NCI-H82 treated with DMSO at 0.1 percent for 48 hours (cell line): ENCODE results near the gene EMSY.
"Not testable (repeated sequence)": the region's sequence is repeated elsewhere in the genome, so short reads cannot be mapped to it uniquely, and the experiment has no call there.

Source experiments
- DNase-seq: peaks from one replicate; lab custom pipeline; 2025; ENCODE audit not compliant: unreplicated experiment; lab: John Stamatoyannopoulos, UW

The EMSY gene

DNA sequence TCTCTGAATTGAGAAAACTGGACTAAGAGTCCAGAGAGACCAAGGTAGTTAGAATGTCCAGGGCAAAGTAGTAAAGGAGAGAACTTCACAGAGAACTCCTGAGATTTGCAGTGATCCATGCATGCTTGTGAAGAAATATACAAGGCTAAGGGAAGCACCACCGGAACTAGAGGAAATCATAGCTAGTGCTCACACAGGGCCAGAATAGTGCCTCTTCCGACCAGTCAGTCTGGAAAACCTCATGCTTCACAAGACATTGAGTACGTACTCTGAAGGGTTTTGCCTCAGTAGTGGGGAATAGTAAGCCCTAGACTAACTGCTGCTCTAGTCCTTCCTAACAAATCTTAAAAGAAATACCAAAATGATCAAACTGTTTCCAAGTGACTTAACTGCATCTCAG, 117.7 kb downstream of the EMSY start:
- DNase-seq = no peak

DNA sequence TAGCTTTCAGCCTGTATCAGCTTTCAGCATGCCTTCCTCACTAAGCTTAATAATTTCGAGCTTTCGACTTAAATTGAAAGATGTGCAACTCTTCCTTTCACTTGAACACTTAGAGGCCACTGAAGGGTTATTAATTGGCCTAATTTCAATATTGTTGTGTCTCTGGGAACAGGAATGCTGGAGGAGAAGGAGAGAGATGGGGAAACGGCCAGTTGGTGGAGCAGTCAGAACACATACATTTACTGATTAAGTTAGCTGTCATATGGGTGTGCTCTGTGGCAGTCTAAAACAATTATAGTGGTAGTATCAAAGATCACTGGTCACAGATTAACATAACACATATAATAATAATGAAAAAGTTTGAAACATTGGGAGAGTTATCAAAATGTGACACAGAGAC, 119.5 kb downstream of the EMSY start:
- DNase-seq = no peak

DNA sequence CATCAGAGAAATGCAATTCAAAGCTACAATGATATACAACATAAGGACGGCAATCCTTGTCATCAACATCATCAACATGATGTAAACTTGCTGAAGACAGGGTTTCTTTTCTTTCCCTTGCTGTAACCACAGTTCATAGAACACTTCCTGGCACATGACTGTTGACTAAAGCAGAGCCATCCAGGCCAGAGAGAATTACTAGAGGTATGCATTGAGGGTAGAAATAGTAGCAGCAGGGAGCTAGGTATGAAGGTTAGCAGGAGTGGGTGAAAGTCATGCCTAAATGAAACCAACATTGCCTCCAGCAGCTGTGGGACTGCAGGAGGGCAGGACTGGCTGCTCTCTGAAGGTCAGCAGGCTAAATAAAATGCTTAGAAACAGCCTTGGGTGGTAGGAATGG, 122.0 kb downstream of the EMSY start:
- no peak for DNase-seq

DNA sequence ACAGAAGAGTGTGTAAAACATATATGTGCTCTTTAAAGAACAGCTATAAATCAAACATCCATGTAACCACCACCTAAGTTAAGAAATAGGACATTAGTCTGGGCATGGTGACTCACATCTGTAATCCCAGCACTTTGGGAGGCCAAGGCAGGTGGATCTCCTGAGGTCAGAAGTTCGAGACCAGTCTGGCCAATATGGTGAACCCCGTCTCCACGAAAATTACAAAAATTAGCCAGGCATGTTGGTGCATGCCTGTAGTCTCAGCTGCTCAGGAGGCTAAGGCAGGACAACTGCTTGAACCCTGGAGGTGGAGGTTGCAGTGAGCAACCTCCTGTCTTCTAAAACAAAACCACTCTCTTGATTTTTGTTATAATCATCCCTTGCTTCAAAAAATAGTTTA, 122.4 kb downstream of the EMSY start:
- DNase-seq = no peak

DNA sequence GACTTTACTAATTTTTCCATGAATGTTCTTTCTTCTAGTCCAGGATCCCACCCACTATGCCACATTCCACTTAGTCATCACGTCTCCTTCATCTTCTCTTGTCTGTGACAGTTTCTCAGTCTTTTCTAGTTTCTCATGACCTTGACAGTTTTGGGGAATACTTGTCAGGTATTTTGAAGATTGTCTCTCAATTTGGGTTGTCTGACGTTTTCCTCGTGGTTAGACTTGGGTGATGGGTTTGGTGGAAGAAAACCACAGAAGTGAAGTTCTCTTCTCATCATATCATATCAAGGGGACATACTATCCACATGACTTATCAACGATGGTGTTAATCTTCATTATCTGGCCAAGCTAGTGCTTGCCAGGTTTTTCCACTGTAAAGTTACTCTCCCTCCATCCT, 123.3 kb downstream of the EMSY start:
- DNase-seq = no peak

DNA sequence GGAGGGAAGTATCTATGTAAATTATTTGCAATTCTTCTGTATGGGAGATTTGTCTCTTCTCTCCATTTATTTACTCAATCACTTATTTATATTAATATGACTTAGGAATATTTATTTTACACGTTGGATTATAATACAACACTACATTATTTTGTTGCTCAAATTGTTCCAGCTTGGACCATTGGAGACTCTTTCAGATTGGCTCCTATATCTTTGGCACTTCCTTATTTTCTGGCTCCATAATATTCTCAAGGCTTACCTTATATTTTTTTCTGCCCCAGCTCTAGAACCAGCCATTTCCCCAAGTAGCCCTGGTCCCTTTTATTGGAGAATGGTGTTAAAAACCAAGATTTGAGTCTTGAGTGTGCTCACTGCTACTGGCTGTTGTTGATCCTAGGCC, 123.8 kb downstream of the EMSY start:
- no peak for DNase-seq

DNA sequence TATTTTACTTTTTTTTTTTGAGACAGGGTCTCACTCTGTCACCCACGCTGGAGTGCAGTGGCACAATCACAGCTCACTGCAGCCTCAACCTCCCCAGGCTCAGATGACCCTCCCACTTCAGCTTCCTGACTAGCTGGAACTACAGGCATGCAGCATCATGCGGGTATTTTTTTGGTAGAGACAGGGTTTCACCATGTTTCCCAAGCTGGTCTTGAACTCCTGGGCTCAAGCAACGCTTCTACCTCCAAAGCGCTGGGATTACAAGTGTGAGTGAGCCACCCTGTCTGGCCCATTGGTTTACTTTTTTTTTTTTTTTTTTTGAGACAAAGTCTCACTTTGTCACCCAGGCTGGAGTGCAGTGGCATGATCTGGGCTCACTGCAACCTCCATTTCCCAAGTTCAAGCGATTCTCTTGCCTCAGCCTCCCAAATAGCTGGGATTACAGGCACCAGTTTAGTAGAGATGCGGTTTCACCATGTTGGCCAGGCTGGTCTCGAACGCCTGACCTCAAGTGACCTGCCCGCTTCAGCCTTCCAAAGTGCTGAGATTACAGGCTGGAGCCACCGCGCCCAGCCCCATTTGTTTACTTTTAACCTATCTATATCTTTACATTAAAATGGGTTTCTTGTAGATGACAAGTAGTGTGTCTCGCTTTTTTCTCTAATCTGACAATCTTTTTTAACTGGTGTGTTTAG, 127.5 kb downstream of the EMSY start:
- DNase-seq = not testable (repeated sequence)

DNA sequence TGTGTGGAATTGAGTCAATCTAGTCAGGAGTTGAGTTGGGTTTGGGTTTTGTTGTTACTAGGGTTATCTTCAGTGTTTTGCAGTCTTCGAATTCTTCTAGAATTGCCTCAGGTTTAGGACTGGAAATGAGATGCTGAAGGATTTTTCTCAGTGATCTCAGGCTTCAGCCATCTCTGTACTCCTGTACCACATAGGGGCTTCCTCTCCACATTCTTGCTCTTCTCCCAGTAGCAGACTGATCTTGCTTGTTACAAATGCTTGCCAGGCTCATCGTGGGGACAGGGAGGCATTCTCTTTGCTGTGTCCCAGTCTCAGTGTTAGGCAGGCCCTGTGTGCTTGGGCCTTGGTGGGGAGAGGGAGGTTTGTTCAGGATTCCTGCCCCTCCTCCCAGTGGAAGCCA, 129.6 kb downstream of the EMSY start:
- DNase-seq = no peak

DNA sequence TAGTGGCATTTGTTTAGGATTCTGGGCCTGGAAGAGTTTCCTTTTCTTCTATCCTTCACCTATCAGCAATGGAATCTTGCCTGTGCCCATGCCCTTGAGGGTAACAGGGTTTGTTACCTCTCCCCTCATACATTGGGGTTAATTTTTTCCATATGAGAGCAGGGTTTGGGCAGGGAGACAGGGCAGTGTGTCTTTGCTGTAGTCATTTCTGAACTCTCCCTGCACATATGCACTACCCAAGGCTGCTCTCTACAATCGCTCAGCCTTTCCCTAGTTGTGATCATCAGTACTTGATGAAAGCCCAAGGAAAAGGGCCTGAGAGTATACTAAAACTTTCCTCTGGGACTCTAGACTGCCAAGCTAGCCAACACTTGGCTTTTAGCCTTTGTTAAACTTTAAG, 130.1 kb downstream of the EMSY start:
- DNase-seq = no peak

DNA sequence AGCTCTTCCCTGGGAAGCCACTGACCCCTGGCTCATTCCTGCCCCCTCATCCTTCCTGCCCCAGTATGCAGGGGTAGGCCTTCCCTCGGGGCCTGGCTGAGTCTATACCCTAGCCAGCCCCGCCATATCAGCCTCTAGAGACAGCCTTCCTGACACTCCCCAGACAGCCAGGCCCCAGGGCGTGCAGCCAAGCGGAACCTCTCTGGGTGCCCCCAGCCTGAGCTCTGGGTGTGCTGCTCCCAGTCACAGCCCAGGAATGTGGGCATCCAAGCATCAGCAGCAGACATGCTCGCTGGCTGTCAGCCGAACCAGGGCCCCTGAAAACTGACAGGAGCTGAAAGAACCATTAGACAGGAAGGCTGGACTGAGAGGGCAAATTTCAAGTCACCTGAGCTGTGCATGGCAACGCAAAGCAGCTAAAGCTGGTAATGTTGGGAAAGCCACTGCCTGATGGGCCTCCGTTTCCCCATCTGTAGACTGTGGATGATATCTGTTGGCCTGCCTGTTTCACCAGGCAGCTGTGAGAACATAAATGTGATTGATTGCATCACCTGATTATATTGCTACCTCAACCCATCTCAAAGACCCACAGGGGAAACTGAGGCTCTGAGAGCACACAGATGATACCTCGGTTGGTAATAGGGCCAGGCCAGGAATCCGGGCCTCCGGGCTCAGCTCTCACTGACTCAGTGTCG, 132.6 kb downstream of the EMSY start:
- DNase-seq = no peak

DNA sequence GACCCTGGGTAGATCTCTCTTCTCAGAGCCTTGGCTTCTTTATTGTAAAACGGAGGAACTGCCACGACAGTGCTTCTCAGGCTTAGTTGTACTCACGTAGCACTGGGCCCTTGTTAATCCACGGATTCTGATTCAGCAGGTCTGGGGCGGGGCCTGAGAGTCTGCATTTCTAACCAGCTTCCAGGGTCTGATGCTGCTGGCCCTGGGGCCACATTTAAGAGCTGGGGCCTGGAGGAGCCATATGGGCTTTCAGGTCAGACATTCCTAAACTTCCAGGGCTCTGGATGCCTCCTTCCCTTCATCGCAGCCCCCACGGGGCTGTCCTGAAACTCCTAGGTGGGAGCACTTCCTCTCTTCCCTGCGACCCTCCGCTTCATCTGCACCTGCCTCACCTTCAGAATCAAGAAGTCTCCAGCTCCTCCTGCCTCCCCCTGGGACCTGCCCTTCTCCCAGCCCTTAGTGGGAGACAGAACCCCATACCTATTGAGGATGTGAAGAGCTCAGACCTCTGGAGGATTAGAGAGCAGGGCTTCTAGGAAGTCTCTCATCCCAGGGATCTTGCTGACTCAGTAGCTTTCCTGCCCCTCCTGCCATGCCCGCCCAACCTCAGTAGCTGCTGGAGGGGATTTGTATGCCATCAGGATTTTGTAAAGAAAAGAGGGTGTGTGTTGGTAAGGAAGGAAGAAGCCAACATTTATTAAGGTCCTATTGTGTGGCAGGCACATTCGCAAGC, 133.3 kb downstream of the EMSY start:
- DNase-seq = no peak

DNA sequence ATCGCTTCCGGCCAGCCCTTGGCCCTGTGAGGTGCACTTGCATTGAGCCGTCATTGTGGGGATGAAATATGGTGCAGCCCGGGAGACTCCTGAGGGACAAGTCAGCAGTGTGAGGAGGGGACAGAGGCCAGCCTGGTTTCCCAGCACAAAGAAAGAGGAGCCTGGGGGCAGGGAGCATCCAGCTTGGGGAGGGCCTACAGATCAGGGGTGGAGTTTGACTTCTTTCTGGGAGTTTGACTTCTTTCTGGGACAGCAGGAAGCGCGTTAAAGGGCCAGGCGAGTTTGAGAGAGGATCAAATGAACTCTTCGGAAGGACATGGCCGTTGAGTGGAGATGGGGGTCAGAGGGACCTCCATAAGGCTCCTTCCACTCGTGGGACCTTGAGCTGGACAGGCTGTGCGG, 133.8 kb downstream of the EMSY start:
- DNase-seq = no peak

DNA sequence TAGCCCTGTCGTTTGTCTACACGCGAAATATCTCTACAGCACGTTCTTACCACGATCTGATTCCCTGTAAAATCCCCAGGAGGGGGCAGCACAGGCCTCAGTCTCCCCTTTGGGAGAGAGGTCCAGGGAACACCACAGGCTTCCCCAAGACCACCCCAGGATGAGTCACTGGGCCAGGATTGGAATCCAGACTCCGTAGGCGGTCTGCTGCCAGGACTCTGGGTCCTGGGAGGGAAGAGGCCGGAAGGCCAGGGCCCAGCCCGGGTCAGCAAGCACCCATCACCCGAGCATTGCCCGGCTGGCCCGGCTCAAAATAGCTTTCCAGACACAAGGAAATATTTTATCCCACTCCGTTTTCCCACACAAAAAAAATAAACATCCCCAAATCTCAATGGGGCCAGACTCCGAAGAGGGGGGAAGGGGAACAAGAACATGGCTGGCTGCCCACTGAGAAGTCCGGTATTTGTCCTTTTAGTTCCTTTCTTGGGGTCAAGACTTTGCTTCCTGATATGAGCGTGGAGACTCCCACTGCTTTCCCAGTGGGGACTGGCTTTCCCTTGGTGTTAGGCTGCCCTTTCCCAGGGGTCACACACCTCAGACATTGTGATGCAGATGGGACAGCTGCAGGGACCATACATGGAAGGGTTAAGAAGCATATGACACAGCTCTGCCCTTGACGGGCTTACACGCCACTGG, 134.4 kb downstream of the EMSY start:
- no peak for DNase-seq

DNA sequence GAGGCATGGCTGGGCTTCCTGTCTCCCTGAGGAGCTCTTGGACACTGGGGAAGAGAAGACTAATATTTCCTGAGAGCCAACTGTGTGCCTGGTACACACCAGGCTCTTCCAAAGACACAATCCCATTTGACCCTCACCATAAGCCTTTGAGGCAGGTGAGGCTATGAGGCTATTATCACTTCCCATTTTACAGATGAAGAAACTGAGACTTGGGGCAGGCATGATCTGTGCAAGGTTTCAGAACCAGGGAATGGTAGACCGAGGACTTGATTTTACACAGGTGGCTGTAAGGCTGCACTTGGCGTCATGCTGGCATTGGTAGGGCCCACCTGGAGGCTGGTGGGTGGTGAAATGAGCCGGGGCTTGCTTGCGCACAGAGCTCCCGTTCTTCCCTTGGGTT, 134.9 kb downstream of the EMSY start:
- no peak for DNase-seq

DNA sequence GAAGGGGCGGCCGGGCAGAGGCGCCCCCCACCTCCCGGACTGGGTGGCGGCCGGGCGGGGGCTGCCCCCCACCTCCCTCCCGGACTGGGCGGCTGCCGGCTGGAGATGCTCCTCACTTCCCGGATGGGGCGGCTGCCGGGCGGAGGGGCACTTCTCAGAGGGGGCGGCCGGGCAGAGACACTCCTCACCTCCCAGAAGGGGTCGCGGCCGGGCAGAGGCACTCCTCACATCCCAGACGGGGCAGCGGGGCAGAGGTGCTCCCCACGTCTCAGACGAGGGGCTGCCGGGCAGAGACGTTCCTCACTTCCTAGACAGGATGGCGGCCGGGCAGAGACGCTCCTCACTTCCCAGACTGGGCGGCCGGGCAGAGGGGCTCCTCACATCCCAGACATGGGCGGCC, 137.7 kb downstream of the EMSY start:
- DNase-seq = not testable (repeated sequence)

DNA sequence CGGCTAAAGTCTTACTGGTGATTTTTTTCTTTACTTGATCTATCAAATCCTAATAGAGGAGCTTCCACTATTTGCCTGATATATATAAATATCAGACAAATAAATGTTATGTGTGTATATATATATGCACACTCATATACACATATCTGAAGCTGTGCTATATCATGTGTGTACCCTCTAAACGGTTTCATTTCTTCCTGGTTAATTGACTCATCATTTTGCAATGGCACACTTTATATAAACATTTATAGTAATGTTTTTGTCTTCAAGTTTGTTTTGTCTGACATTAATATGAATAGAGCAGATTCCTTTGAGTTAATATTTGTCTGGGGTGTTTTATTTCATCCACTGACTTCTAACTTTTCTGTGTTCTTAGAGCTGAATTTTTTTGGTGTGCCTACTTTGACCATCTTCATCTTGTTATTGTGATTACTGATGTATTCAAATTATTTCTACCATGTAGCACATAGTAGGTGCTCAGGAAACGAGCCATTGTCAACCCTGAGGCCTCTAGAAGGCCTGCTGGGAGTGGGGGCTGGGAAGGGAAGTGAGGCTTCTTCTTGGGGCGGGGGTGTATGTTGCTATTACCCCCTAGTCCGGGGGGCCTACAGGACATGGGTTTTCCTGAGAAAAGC, 143.1 kb downstream of the EMSY start:
- no peak for DNase-seq

DNA sequence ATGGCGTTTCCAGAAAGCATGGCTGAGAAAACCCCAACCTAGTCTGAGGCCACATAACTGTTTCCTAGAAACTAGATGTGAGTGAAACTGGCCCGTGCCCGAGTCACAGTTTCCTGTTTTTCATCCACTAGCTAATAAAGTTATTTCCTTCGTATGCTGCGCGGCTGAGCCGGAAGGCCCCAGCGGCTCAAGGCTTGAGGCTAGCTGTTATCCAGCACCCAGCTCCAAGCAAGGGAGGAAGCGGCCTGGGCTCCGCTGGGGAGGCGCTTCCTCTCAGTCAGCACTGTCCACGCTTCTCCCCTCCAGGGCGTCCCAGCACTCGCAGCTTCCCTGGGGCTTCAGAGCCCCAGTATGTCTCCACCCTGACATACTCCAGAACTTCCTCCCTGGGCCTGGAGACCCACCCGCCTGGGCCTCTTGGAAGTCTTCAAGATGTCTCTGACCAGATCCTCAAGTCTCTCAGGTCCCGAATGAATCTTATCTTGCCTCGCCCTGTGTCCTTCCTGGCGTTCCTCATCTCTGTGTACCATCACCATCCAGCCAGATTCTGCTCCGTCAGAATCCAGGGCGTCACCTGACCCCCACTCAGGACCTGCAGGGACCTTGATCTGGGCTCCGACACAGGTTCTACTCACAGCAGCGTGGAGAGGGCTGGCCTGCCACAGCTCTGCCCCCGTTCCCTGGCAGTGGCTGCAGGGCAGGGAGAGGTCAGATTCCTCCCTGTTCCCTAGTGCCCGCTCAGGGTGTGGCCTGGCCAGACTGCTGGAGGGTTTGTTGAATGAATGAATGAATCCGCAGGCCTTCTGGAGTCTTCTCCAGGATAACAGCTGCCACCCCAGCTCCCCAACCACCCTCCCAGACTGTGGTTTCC, 143.9 kb downstream of the EMSY start:
- no peak for DNase-seq

DNA sequence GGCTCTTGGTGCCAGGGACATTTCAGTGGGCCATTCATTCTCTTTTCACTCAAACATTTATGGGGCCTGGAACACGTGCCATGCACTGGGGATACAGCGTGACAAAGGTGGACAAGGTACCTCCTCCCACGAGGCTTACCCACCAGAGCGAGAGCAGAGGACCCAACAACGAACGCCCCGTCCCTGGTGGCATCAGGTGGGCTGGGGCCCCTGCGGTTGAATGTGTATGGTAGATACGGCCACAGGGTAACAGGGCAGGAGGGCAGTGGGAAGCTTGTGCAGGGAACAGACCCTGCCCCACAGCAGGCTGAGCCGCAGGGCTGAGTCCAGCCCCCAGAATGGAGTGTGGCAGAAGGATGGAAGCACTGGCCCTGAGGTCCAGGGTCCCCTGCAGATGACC, 144.7 kb downstream of the EMSY start:
- DNase-seq = no peak

DNA sequence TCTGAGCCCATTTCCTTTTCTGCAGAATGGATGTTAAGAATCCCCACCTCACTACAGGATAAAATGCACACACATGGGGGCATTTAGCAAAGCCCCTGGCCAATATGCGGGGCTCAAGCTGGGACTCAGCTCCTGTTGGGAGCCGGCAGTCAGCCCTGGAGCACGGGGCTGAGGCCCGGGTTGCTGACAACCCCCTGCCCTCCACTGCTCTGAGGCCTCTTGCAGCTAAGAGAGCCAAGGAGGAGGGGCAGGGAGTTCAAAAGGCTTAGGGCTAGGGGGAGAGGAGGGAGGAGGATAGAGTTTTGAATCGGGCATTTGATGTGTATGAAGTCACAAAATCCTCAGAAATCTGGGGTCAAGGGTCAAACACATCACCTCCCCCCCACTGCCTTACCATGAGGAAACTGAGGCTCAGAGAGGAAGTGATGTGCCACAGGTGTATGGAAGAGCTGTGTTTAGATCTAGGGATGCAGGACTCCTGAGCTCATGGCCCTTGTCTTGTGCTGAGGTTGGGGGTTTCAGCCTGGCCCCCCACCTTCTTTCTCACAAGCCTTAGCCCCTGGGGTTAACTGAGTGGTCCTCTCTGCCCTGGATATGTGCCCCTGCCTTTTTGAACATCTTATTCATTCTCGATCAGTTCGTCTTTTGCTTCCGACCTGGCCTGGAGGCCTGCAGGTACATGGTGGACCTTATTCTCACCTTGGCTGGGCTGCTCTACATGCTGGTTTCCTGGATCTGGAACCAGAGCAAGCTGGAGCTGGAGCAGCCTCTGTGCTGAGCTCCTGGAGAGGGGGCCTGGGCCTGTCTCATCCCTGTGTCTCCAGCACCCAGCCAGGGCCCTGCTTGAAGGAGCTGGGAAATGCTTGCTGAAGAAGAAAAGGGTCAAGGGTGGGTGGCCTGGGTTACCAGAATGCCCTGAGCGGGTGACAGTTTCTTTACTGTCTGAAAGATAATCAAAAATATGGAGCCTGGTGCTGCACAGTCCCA, 145.4 kb downstream of the EMSY start:
- no peak for DNase-seq
